GM23248 (cell line): Measurements from ENCODE around the gene AP3S2.

Experiments
- EZH2 ChIP-seq: fragments of 200-600 bp; sonication (generic); IDR thresholded peaks from 2 replicates; pipeline ENCODE4 v1.6.1; 2018; ENCODE audit warnings: antibody characterized with exemption, mild to moderate bottlenecking; ENCODE audit not compliant: insufficient read depth, poor library complexity, severe bottlenecking
- EZH2phosphoT487 ChIP-seq: fragments of 200-600 bp; sonication (generic); IDR thresholded peaks from 2 replicates; pipeline ENCODE4 v1.6.1; 2018; ENCODE audit warnings: antibody characterized with exemption, moderate library complexity, mild to moderate bottlenecking, low read depth; ENCODE audit not compliant: insufficient read depth

DNA sequence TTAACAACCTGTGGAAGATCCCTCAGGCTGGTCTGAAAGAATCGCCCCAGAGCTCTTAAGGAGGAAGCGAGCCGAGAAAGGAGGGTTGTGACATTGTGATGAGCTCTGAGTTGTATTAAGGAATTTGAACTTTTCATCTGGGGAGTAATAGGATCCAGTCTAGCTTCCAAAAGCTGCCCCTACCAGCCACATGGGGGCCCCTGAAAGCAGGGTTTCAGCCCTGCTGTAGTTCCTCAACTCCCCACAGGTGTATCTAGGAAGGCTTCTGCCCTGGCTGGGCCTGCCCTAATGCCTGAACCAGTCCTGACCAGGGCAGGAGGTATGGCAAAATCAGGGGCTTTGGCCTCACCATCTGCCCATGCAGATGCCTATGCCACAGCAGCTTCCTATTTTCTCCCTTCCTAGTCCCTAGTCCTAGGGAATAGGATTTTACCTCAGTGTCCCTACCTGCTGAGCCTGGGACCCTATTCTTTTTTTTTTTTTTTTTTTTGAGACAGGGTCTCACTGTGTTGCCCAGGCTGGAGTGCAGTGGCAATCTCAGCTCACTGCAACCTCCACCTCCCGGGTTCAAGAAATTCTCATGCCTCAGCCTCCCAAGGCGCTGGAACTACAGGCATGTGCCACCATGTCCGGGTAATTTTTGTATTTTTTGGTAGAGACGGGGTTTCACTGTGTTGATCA is 5.0 kb upstream of the AP3S2 start:
- TF ChIP-seq EZH2: no peak
- TF ChIP-seq EZH2phosphoT487: no peak
